ENCODE results near the gene CPA5. TPM values are rescaled to one million over a fixed set of nuclear protein-coding genes. Genes with fewer than 3 reads are reported as not detected.

Gene CPA5
- total RNA-seq, 2 donors from 2014 or later, result not detected

DNA sequence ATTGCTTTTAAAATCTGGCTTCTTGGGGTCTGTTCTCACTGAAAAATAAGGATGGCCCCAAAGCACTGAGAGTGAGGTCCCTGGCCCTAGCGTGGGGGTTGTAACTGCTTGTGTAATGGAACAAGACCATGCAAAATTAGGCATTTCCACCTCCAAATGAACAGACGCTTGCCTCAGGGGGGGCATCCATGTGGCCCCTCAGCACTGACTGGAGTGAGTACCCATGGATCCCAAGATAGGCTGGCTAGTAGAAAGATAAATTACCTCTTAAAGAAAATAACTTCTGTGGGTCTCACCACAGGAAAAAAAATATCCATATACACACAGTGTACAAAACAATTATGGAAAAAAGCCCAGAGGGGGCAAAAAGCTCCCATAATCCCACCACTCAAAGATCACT lies 20.5 kb downstream of the CPA5 start:
- no peak overlapping the region for H3K4me3 Mint-ChIP-seq
- peaks cover 7% of the 10 kb centered on the region for H3K9me3 Mint-ChIP-seq
- Histone ChIP-seq H3K9me3 (ENCODE audit: control insufficient read depth, low read length) (no peaks in the 10 kb centered on the region), H3K4me1 (ENCODE audit: control insufficient read depth, insufficient read depth, low read length) (no peaks in the 10 kb centered on the region), H3K9ac (ENCODE audit: extremely low read depth, low read length, poor library complexity, severe bottlenecking) (no peak overlapping the region), H3K4me3 (ENCODE audit: low read length) (no peak overlapping the region), H3K27ac (ENCODE audit: low read depth, low read length) (peak overlapping the region; percentile 86), H3K27me3 (ENCODE audit: control insufficient read depth, insufficient read depth, low read length, poor library complexity, severe bottlenecking) (no peaks in the 10 kb centered on the region), H3K36me3 (ENCODE audit: control insufficient read depth, insufficient read depth, low read length) (no peaks in the 10 kb centered on the region)
- TF ChIP-seq, protein P1, sequence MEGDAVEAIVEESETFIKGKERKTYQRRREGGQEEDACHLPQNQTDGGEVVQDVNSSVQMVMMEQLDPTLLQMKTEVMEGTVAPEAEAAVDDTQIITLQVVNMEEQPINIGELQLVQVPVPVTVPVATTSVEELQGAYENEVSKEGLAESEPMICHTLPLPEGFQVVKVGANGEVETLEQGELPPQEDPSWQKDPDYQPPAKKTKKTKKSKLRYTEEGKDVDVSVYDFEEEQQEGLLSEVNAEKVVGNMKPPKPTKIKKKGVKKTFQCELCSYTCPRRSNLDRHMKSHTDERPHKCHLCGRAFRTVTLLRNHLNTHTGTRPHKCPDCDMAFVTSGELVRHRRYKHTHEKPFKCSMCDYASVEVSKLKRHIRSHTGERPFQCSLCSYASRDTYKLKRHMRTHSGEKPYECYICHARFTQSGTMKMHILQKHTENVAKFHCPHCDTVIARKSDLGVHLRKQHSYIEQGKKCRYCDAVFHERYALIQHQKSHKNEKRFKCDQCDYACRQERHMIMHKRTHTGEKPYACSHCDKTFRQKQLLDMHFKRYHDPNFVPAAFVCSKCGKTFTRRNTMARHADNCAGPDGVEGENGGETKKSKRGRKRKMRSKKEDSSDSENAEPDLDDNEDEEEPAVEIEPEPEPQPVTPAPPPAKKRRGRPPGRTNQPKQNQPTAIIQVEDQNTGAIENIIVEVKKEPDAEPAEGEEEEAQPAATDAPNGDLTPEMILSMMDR (conservative IDR thresholded peaks at IDR 0.05), result no peak
- peaks cover 4% of the 10 kb centered on the region for H3K27me3 Mint-ChIP-seq (ENCODE audit: insufficient read depth)
- 80 to 91% methylated on average over 1 to 2 of the region's 2 CpGs for WGBS, 2 experiments (ENCODE audit: insufficient coverage in 1 of 2, insufficient read length in 1 of 2)
- no peaks in the 10 kb centered on the region for H3K36me3 Mint-ChIP-seq (ENCODE audit: low read depth)
- no peak overlapping the region for H3K27ac Mint-ChIP-seq
- peaks cover 4% of the 10 kb centered on the region for H3K4me1 Mint-ChIP-seq
- no peak for DNase-seq

DNA sequence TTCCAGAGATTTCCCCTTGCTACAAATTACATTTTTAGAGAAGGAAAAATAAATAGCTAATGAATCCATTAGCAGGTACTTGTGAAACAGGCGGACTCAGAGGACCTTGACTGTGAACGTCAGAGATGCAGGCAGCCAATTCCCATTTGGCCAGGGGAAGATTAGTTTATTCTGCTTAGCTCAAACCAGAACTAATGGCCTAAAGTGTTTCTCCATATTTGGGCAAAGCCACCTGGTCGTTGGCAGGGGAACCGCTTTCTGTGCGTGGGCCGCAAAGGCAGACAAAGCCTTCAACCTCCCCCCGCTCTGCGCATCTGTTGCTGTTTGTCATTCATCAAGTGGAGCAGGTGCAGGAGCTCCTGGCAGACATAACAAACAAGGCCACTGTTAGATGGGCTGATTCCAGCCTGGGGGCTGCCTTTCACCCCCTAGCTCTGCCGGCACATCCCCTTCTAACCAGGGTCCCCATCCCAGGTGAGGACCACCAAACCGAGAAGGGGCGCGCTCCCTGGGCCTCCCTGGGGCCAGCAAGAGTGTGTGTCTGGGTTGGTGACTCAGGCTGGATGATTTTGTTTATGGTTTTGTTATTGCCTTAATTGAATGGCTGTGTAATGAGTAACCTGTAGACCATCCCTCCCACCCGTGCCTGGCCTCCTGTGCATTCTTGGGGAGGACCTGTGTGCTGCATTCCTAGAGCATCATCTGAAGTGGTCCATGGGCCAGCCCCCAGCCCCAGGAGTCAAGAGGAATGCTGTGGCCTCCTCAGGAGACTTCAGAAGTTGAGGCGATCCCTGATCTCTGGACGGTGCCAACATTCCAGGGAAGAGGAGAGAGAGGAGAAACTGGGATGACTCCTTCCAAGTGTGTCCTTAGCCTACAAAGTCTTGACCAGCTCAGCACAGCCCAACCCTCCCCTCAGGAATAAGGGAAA lies 21.2 kb downstream of the CPA5 start:
- no peaks in the 10 kb centered on the region for H3K27me3 ChIP-seq (ENCODE audit: control insufficient read depth, insufficient read depth, low read length, poor library complexity, severe bottlenecking)
- TF ChIP-seq, protein P1 (conservative IDR thresholded peaks at IDR 0.05), result no peak
- no peaks in the 10 kb centered on the region for H3K36me3 ChIP-seq (ENCODE audit: control insufficient read depth, insufficient read depth, low read length)
- Mint-ChIP-seq H3K27me3 (ENCODE audit: insufficient read depth) (peaks cover 4% of the 10 kb centered on the region), H3K36me3 (ENCODE audit: low read depth) (no peaks in the 10 kb centered on the region), H3K4me3 (no peak overlapping the region), H3K27ac (no peak overlapping the region), H3K4me1 (peaks cover 4% of the 10 kb centered on the region), H3K9me3 (peaks cover under 1% of the 10 kb centered on the region)
- no peaks in the 10 kb centered on the region for H3K9me3 ChIP-seq (ENCODE audit: control insufficient read depth, low read length)
- WGBS, 2 experiments (ENCODE audit: insufficient coverage in 1 of 2, insufficient read length in 1 of 2), result 80 to 87% methylated on average over 14 to 15 of the region's 15 CpGs
- H3K4me3 ChIP-seq (ENCODE audit: low read length), result no peak overlapping the region
- H3K4me1 ChIP-seq (ENCODE audit: control insufficient read depth, insufficient read depth, low read length), result no peaks in the 10 kb centered on the region
- peak overlapping the region; percentile 86 for H3K27ac ChIP-seq (ENCODE audit: low read depth, low read length)
- DNase-seq, result no peak
- H3K9ac ChIP-seq (ENCODE audit: extremely low read depth, low read length, poor library complexity, severe bottlenecking), result no peak overlapping the region

DNA sequence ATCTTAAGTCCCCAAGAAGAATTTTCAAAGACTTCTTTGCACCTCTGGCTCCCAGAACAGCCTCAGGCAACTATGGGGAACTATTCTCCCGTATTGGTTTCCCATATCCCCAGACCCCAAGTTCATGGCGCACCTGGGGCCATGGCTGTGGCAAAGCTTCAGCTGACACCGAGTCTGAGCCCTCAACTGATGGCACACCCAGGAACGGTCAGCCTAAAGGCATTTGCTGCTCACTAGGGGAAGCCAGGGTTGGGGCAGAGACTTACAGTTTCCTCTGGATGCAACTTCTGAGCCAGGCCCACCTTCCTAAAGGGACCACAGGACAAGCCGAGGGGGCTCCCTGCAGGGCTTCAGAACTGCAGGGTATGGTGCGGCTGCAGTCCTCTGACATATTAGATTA lies 21.9 kb downstream of the CPA5 start:
- H3K27ac ChIP-seq (ENCODE audit: low read depth, low read length), result no peak overlapping the region
- no peaks in the 10 kb centered on the region for H3K27me3 Mint-ChIP-seq (ENCODE audit: insufficient read depth)

More for the DNA sequence above, 21.9 kb downstream of the CPA5 start:
- no peak for DNase-seq
- H3K4me1 Mint-ChIP-seq, result peaks cover 4% of the 10 kb centered on the region
- H3K36me3 Mint-ChIP-seq (ENCODE audit: low read depth), result no peaks in the 10 kb centered on the region
- no peaks in the 10 kb centered on the region for H3K4me1 ChIP-seq (ENCODE audit: control insufficient read depth, insufficient read depth, low read length)
- no peaks in the 10 kb centered on the region for H3K36me3 ChIP-seq (ENCODE audit: control insufficient read depth, insufficient read depth, low read length)
- no peak overlapping the region for H3K4me3 Mint-ChIP-seq
- no peak overlapping the region for H3K27ac Mint-ChIP-seq
- H3K27me3 ChIP-seq (ENCODE audit: control insufficient read depth, insufficient read depth, low read length, poor library complexity, severe bottlenecking), result no peaks in the 10 kb centered on the region
- WGBS, 2 experiments (ENCODE audit: insufficient coverage in 1 of 2, insufficient read length in 1 of 2), result 92 to 93% methylated on average over 3 to 6 of the region's 6 CpGs
- H3K9me3 Mint-ChIP-seq, result no peaks in the 10 kb centered on the region
- H3K9ac ChIP-seq (ENCODE audit: extremely low read depth, low read length, poor library complexity, severe bottlenecking), result no peak overlapping the region
- no peaks in the 10 kb centered on the region for H3K9me3 ChIP-seq (ENCODE audit: control insufficient read depth, low read length)
- TF ChIP-seq, protein P1 (conservative IDR thresholded peaks at IDR 0.05), result no peak
- H3K4me3 ChIP-seq (ENCODE audit: low read length), result no peak overlapping the region

Data from endodermal cell (in vitro differentiated cells).